CD8-positive, alpha-beta memory T cell (primary cell): Measurements from ENCODE around the gene ZNF700. TPM values are rescaled to one million over a fixed set of nuclear protein-coding genes. Genes with fewer than 3 reads are reported as not detected.
A peak's percentile ranks its signal among the peaks of the same experiment; 100 is the strongest.

Experiments
- CTCF ChIA-PET: fragments of 350-600 bp; sonication (Branson Sonifier 250); formaldehyde crosslinking; loops from one replicate; lab custom pipeline; 2021; ENCODE audit warnings: antibody characterized with exemption; lab: Charles Lee
- POLR2A ChIA-PET: fragments of 350-600 bp; sonication (Branson Sonifier 250); formaldehyde crosslinking; loops from one replicate; lab custom pipeline; 2021; ENCODE audit warnings: antibody characterized with exemption; lab: Charles Lee
- DNase-seq, 5 donors: peaks; one replicate each; pipeline versions ENCODE4 v3.0.0 to v3.0.0-alpha.2; 2020 to 2022; ENCODE audit warnings: mixed read lengths in 1 of 5
- H3K27ac ChIP-seq: one replicate; pipeline ENCODE4 v1.7.0; 2013; ENCODE audit warnings: low read depth, mild to moderate bottlenecking, low read length, moderate library complexity
- H3K27me3 ChIP-seq: 2 replicates; pipeline ENCODE4 v1.7.0; 2013; ENCODE audit warnings: low read length, mild to moderate bottlenecking; ENCODE audit not compliant: insufficient read depth, poor library complexity, severe bottlenecking
- H3K36me3 ChIP-seq: 2 replicates; pipeline ENCODE4 v1.7.0; 2013; ENCODE audit warnings: mild to moderate bottlenecking, low read length, moderate library complexity; ENCODE audit not compliant: insufficient read depth
- H3K4me1 ChIP-seq: 2 replicates; pipeline ENCODE4 v1.7.0; 2013; ENCODE audit warnings: mild to moderate bottlenecking, low read length, moderate library complexity; ENCODE audit not compliant: insufficient read depth
- H3K4me3 ChIP-seq: 2 replicates; pipeline ENCODE4 v1.7.0; 2013; ENCODE audit warnings: mild to moderate bottlenecking, low read length
- H3K9me3 ChIP-seq: 2 replicates; pipeline ENCODE4 v1.7.0; 2013; ENCODE audit warnings: mild to moderate bottlenecking, low read length
- H3K27ac Mint-ChIP-seq, 8 donors: one replicate each; pipeline ENCODE4 v1.8.0; 2020 to 2021; ENCODE audit warnings: mixed read lengths in 8 of 8, mild to moderate bottlenecking in 6 of 8, inconsistent platforms in 3 of 8, moderate library complexity in 3 of 8
- H3K27me3 Mint-ChIP-seq, 2 donors: one replicate each; pipeline ENCODE4 v1.8.0; 2020 to 2021; ENCODE audit warnings: mixed read lengths in 2 of 2, mild to moderate bottlenecking in 1 of 2, moderate library complexity in 1 of 2
- H3K36me3 Mint-ChIP-seq, 3 donors: one replicate each; pipeline ENCODE4 v1.8.0; 2020 to 2021; ENCODE audit warnings: mixed read lengths in 3 of 3, inconsistent platforms in 1 of 3, mild to moderate bottlenecking in 1 of 3
- H3K4me1 Mint-ChIP-seq, 3 donors: one replicate each; pipeline ENCODE4 v1.8.0; 2020 to 2021; ENCODE audit warnings: mixed read lengths in 3 of 3, inconsistent platforms in 1 of 3, mild to moderate bottlenecking in 1 of 3
- H3K4me3 Mint-ChIP-seq, 7 donors: one replicate each; pipeline ENCODE4 v1.8.0; 2020 to 2021; ENCODE audit warnings: mixed read lengths in 7 of 7, mild to moderate bottlenecking in 6 of 7, moderate library complexity in 4 of 7, inconsistent platforms in 2 of 7
- H3K9me3 Mint-ChIP-seq, 5 donors: one replicate each; pipeline ENCODE4 v1.8.0; 2020 to 2022; ENCODE audit warnings: mixed read lengths in 5 of 5, mild to moderate bottlenecking in 3 of 5, moderate library complexity in 2 of 5, inconsistent platforms in 1 of 5
- polyA plus RNA-seq: library from polyadenylated mRNA; unstranded; fragments of 300-500 nt; fragmentation: Illumina TruSeq; gene quantifications from one replicate; pipeline ENCODE4 v1.2.3, GENCODE V29; 2021
- total RNA-seq, 2 experiments: library from RNA; stranded (reverse); gene quantifications; one replicate each; pipeline ENCODE4 v1.2.3, GENCODE V29; 2021

The ZNF700 gene
- total and polyA plus RNA-seq, 3 experiments from 2014 or later, result 3.3 to 10.8 (median 10.1) TPM

DNA sequence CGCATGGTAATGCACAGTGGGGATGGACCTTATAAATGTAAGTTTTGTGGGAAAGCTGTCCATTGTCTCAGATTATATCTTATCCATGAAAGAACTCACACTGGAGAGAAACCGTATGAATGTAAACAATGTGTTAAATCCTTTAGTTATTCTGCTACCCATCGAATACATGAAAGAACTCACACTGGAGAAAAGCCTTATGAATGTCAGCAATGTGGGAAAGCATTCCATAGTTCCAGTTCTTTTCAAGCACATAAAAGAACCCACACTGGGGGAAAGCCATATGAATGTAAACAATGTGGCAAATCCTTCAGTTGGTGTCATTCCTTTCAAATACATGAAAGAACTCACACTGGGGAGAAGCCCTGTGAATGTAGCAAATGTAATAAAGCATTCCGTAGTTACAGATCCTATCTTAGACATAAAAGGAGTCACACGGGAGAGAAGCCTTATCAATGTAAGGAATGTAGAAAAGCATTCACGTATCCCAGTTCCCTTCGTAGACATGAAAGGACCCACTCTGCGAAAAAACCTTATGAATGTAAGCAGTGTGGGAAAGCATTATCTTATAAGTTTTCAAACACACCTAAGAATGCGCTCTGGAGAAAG lies 53.7 kb downstream of the ZNF700 start:
- Mint-ChIP-seq H3K4me1 (peaks cover 0 to 2% (median 0%) of the 10 kb centered on the region in 3 donors), H3K27ac (no peak overlapping the region), H3K27me3 (no peaks in the 10 kb centered on the region), H3K4me3 (no peak overlapping the region), H3K9me3 (peaks cover 27 to 72% (median 65%) of the 10 kb centered on the region in 5 donors), H3K36me3 (peaks cover 13 to 54% (median 42%) of the 10 kb centered on the region in 3 donors)
- no peaks in the 10 kb centered on the region for H3K27me3 ChIP-seq
- no peak overlapping the region for H3K4me3 ChIP-seq
- POLR2A ChIA-PET, result no interaction called here
- H3K4me1 ChIP-seq, result no peaks in the 10 kb centered on the region
- no peak overlapping the region for H3K27ac ChIP-seq
- CTCF ChIA-PET, result no interaction called here
- DNase-seq, result no peak
- peaks cover 16% of the 10 kb centered on the region for H3K36me3 ChIP-seq
- H3K9me3 ChIP-seq, result peaks cover 43% of the 10 kb centered on the region

DNA sequence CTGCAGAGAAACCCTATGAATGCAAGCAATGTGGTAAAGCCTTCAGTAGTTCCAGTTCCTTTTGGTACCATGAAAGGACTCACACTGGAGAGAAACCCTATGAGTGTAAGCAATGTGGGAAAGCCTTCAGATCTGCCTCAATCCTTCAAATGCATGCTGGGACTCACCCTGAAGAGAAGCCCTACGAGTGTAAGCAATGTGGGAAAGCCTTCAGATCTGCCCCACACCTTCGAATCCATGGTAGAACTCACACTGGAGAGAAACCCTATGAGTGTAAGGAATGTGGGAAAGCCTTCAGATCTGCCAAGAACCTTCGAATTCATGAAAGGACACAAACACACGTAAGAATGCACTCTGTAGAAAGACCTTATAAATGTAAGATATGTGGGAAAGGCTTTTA lies 54.6 kb downstream of the ZNF700 start:
- H3K9me3 ChIP-seq, result peaks cover 43% of the 10 kb centered on the region
- H3K27me3 ChIP-seq, result no peaks in the 10 kb centered on the region
- no peaks in the 10 kb centered on the region for H3K27me3 Mint-ChIP-seq
- no peak overlapping the region for H3K27ac Mint-ChIP-seq
- no peak for DNase-seq
- H3K9me3 Mint-ChIP-seq, result peaks cover 27 to 72% (median 65%) of the 10 kb centered on the region in 5 donors
- H3K4me3 ChIP-seq, result peak overlapping the region; percentile 46
- H3K4me1 ChIP-seq, result no peaks in the 10 kb centered on the region
- H3K4me3 Mint-ChIP-seq, result no peak overlapping the region
- peaks cover 16% of the 10 kb centered on the region for H3K36me3 ChIP-seq
- POLR2A ChIA-PET, result no interaction called here
- H3K36me3 Mint-ChIP-seq, result peaks cover 12 to 49% (median 42%) of the 10 kb centered on the region in 3 donors
- peaks cover 0 to 2% (median 0%) of the 10 kb centered on the region in 3 donors for H3K4me1 Mint-ChIP-seq
- no peak overlapping the region for H3K27ac ChIP-seq
- CTCF ChIA-PET, result no interaction called here

DNA sequence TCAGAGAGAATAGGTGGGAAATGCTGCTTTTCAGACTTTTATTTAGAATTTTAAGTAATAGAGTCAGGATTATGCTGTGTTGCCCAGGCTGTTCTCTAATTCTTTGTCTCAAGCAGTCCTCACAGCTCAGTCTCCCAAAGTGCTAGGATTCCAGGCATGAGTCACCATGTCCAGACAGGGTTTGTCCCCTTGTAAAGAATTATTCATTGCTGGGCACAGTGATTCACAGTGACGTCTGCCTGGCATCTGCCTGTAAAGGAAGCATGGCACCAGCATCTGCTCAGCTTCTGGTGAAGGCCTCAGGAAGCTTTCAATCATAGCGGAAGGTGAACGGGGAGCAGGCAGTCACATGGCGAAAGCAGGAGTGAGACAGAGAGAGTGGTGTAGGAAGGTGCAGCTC lies 57.6 kb downstream of the ZNF700 start:
- POLR2A ChIA-PET, result no interaction called here
- H3K36me3 Mint-ChIP-seq, result peaks cover 8 to 30% (median 28%) of the 10 kb centered on the region in 3 donors
- no peak overlapping the region for H3K4me3 Mint-ChIP-seq
- H3K9me3 Mint-ChIP-seq, result peaks cover 27 to 52% (median 49%) of the 10 kb centered on the region in 5 donors
- DNase-seq, result no peak
- Histone ChIP-seq H3K4me3 (no peak overlapping the region), H3K27me3 (no peaks in the 10 kb centered on the region), H3K9me3 (peaks cover 41% of the 10 kb centered on the region), H3K27ac (no peak overlapping the region), H3K4me1 (no peaks in the 10 kb centered on the region), H3K36me3 (peaks cover 15% of the 10 kb centered on the region)
- no peak overlapping the region for H3K27ac Mint-ChIP-seq
- no peaks in the 10 kb centered on the region for H3K27me3 Mint-ChIP-seq
- H3K4me1 Mint-ChIP-seq, result peaks cover 4 to 5% (median 4%) of the 10 kb centered on the region in 3 donors
- CTCF ChIA-PET, result interaction anchor here (10.9 kb wide), 1 partner anchor 20 kb away, joined by 126 read pairs; the partner anchor contains the start of gene ZNF763

DNA sequence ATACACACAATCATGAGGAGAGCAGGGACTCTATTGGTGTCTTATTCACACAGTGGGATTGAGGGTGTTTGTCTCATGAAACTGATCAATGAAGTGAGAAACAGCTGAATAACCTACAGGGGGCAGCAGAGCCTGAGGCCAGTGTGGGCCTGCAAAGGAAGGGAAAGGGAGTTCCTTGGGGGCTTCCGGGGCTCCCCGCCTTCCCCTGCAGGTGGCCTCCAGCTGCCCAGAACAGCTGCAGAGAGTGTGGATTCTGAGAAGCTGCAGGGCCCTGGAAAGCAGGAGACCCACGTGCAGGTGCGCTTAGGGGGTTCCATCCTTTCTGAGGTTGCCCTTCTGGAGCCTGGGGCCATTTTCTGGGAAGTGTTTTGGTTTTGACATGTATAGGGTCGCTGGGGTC lies 60.1 kb downstream of the ZNF700 start:
- Mint-ChIP-seq H3K27ac (peak overlapping the region in 1 of 8 donors; percentile 64), H3K4me3 (no peak overlapping the region), H3K36me3 (peaks cover 0 to 14% (median 4%) of the 10 kb centered on the region in 3 donors), H3K4me1 (peaks cover 10 to 22% (median 19%) of the 10 kb centered on the region in 3 donors), H3K9me3 (peaks cover 5 to 28% (median 24%) of the 10 kb centered on the region in 5 donors), H3K27me3 (no peaks in the 10 kb centered on the region)
- CTCF ChIA-PET, result interaction anchor here (1.0 to 10.9 kb wide), 4 partner anchors 14 to 62 kb away, joined by 3 to 126 read pairs (median 4); partner anchors contain the start of gene ZNF763
- no peaks in the 10 kb centered on the region for H3K4me1 ChIP-seq
- H3K27me3 ChIP-seq, result no peaks in the 10 kb centered on the region
- H3K36me3 ChIP-seq, result no peaks in the 10 kb centered on the region
- POLR2A ChIA-PET, result no interaction called here
- no peak overlapping the region for H3K27ac ChIP-seq
- H3K9me3 ChIP-seq, result peaks cover 17% of the 10 kb centered on the region
- no peak overlapping the region for H3K4me3 ChIP-seq
- DNase-seq, result no peak

DNA sequence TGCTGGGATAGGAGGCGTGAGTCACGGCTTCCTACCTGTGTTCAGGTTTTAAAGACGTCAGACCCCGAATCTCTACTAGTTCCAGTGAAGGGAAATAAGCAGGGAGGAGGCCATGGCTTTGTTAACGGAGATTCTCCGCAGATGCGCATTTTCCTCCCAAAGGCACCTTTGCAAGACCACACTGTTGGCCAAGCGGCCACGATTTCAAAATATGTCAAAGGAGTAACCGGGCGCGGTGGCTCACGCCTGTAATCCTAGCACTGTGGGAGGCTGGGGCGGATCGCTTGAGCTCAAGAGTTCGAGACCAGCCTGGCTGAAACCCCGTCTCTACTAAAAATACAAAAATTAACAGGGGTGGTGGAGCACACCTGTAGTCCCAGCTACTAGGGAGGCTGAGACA lies 61.8 kb downstream of the ZNF700 start:
- H3K4me1 ChIP-seq, result no peaks in the 10 kb centered on the region
- peaks cover under 1% of the 10 kb centered on the region for H3K9me3 ChIP-seq
- H3K4me3 ChIP-seq, result no peak overlapping the region
- H3K36me3 Mint-ChIP-seq, result peaks cover 1 to 13% (median 4%) of the 10 kb centered on the region in 3 donors
- CTCF ChIA-PET, result interaction anchor here (2.1 to 10.9 kb wide), 3 partner anchors 24 to 154 kb away, joined by 9 to 130 read pairs (median 126); partner anchors contain the start of genes ZNF20, ZNF700 and ZNF763
- POLR2A ChIA-PET, result interaction anchor here (2.1 to 4.1 kb wide), 2 partner anchors 22 to 62 kb away, joined by 21 to 26 read pairs; partner anchors contain the start of genes ZNF700 and ZNF763
- peak overlapping the region in 5 of 7 donors; percentile 98 to 99 (median 99) for H3K4me3 Mint-ChIP-seq
- H3K27me3 ChIP-seq, result no peaks in the 10 kb centered on the region
- no peak overlapping the region for H3K27ac ChIP-seq
- H3K4me1 Mint-ChIP-seq, result peaks cover 19 to 38% (median 30%) of the 10 kb centered on the region in 3 donors
- H3K27ac Mint-ChIP-seq, result peak overlapping the region in 1 of 8 donors; percentile 74
- no peak for DNase-seq
- peaks cover 5 to 11% (median 9%) of the 10 kb centered on the region in 5 donors for H3K9me3 Mint-ChIP-seq
- peaks cover 3% of the 10 kb centered on the region for H3K36me3 ChIP-seq
- no peaks in the 10 kb centered on the region for H3K27me3 Mint-ChIP-seq

DNA sequence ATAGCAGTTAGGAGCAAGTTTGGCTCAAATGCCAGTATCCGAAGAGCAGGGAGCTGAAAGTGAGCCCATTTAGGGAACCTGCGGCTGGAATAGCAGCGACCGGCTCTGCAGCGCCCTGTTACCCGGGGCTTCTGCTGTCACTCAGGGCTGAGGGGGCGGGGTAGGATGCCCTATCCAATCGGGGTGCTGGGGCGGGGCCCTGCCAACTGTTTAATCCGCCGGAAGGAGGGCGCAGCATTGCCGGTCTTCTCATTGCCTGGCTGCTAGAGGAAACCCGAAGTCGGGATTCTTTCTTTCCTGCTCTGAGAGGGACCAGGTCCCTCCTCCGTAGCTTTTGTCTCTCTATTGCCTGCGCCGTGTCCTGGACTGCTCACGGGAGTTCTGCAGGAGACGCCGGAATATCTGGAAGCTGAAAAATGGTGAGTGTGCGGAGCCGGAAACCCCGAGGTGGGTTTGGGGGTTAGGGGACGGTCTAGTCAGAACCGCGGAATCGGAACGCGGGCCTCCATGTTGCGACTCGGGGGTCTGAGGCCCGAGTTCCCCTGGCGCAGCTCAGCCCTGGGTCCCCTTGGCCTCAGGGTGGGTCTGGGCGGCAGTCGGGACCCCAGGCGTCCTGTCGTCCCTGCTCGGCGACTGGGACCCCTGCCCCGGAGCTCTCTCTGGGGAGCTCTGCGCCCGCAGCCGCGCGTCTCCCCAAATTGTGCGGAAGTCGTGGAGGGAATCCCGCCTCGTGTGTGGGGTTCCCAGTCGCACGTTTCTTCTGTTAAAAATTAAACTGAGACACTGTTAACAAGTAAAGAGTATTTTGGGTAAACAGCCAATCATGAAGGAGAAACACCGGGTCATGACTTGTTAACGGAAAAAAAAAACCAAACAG lies 62.7 kb downstream of the ZNF700 start:
- no peaks in the 10 kb centered on the region for H3K27me3 Mint-ChIP-seq

DNA sequence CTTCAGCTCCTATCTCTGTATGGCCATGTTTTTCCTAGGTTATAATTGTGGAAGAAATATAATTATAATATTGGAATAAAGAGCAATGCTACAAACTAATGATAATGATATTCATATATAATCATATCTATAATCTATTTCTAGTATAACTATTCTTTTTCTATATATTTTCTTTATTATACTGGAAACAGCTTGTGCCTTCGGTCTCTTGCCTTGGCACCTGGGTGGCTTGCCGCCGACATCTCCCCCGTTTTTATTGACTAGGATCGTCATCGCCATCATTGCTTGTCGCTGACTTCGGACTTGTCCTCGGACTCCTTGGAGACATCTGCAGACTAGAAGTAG lies 64.2 kb downstream of the ZNF700 start:
- Mint-ChIP-seq H3K27ac (peak overlapping the region in 6 of 8 donors; percentile 66 to 97 (median 92)), H3K36me3 (peaks cover 1 to 16% (median 4%) of the 10 kb centered on the region in 3 donors), H3K4me1 (peaks cover 27 to 55% (median 50%) of the 10 kb centered on the region in 3 donors), H3K27me3 (no peaks in the 10 kb centered on the region), H3K9me3 (peaks cover 0 to 2% (median 0%) of the 10 kb centered on the region in 5 donors), H3K4me3 (peak overlapping the region; percentile 91 to 99 (median 98))
- POLR2A ChIA-PET, result interaction anchor here (1.2 to 4.1 kb wide), 4 partner anchors 21 to 191 kb away, joined by 3 to 26 read pairs (median 8); partner anchors contain the start of genes ZNF491 and ZNF700
- DNase-seq, result no peak
- CTCF ChIA-PET, result interaction anchor here (1.0 to 10.9 kb wide), 13 partner anchors 9 to 191 kb away, joined by 3 to 130 read pairs (median 5); partner anchors contain the start of genes ZNF491, ZNF700 and ZNF763
- Histone ChIP-seq H3K4me3 (peak overlapping the region; percentile 64), H3K4me1 (no peaks in the 10 kb centered on the region), H3K9me3 (no peaks in the 10 kb centered on the region), H3K36me3 (peaks cover 3% of the 10 kb centered on the region), H3K27me3 (no peaks in the 10 kb centered on the region), H3K27ac (peak overlapping the region; percentile 52)

More for the DNA sequence above, 62.7 kb downstream of the ZNF700 start:
- peak overlapping the region; percentile 66 to 97 (median 92) for H3K27ac Mint-ChIP-seq
- Histone ChIP-seq H3K27ac (peak overlapping the region; percentile 52), H3K4me3 (peak overlapping the region; percentile 64), H3K36me3 (peaks cover 3% of the 10 kb centered on the region), H3K4me1 (no peaks in the 10 kb centered on the region), H3K27me3 (no peaks in the 10 kb centered on the region), H3K9me3 (no peaks in the 10 kb centered on the region)
- POLR2A ChIA-PET, result interaction anchor here (0.6 to 4.1 kb wide), 10 partner anchors 10 to 1567 kb away, joined by 3 to 26 read pairs (median 4); partner anchors contain the start of genes PDE4A, ZNF491, ZNF700 and ZNF763
- peak; percentile 82 to 93 (median 87) for DNase-seq
- peaks cover 0 to 3% (median 2%) of the 10 kb centered on the region in 5 donors for H3K9me3 Mint-ChIP-seq
- CTCF ChIA-PET, result interaction anchor here (0.6 to 10.9 kb wide), 19 partner anchors 13 to 508 kb away, joined by 3 to 130 read pairs (median 4); partner anchors contain the start of genes ZNF20, ZNF439, ZNF491 and ZNF700
- peaks cover 1 to 13% (median 4%) of the 10 kb centered on the region in 3 donors for H3K36me3 Mint-ChIP-seq
- peak overlapping the region; percentile 91 to 99 (median 98) for H3K4me3 Mint-ChIP-seq
- peaks cover 22 to 44% (median 38%) of the 10 kb centered on the region in 3 donors for H3K4me1 Mint-ChIP-seq
